Measurements from ENCODE around the gene L1TD1. TPM values are rescaled to one million over a fixed set of nuclear protein-coding genes. Genes with fewer than 3 reads are reported as not detected.

L1TD1 gene
- total and polyA plus RNA-seq, 2 of the 13 experiments (the other 11 are each of a cell fraction or from before 2014, with no cell fraction given), result not detected

DNA sequence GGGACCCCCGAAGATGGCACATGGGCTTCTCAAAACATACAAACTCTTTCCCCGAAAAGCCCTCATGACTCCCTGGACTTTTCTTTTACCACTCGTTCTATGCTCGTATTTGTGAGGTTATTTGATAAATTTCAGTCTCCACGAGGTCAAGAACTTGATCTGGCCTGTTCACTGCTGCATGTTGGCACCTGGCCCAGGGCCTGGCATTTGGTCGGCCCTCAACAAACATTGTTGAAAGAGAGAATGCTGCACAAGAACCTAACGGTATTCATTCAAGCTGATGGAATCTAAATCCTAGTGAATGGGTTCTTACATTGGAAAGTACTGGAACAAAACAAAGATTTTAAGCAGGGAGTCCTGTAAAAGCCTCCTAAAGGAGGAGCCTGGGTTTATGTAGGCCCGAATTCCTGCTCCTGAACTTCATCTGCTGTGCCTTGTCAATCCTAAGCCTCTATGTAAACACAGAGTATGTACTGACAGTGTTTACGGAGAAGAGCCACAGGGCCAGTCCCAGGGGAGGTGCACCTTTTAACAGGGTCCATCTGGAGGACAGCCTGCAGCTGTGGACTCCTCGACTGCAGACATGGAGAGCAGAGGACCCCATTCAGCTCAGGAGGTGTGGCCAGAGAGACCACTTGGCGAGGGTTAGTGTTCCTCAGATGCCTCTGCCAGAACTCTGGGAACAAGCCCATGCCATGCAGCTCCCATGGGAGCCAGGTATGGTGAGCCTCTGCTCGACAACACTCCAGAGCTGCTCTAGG lies 46.9 kb downstream of the L1TD1 start (continued):
- TF ChIP-seq ZNF552 (CRISPR knock-in tag; IDR thresholded peaks at IDR 0.05; ENCODE audit: borderline replicate concordance) (no peak), ZNF670 (CRISPR knock-in tag; IDR thresholded peaks at IDR 0.05; ENCODE audit: borderline replicate concordance) (no peak), HBP1 (CRISPR knock-in tag; IDR thresholded peaks at IDR 0.05; ENCODE audit: low read depth) (no peak), ZNF564 (CRISPR knock-in tag; IDR thresholded peaks at IDR 0.05) (0 out of 2 replicates have a peak, but pooled peaks have one; percentile 48), NKX3-1 (CRISPR knock-in tag; IDR thresholded peaks at IDR 0.05) (no peak), CTCF (CRISPR knock-in tag; IDR thresholded peaks at IDR 0.05) (peak; percentile 37), ZKSCAN1 (IDR thresholded peaks at IDR 0.05; ENCODE audit: low read length) (no peak)
- TF ChIP-seq, protein P1, sequence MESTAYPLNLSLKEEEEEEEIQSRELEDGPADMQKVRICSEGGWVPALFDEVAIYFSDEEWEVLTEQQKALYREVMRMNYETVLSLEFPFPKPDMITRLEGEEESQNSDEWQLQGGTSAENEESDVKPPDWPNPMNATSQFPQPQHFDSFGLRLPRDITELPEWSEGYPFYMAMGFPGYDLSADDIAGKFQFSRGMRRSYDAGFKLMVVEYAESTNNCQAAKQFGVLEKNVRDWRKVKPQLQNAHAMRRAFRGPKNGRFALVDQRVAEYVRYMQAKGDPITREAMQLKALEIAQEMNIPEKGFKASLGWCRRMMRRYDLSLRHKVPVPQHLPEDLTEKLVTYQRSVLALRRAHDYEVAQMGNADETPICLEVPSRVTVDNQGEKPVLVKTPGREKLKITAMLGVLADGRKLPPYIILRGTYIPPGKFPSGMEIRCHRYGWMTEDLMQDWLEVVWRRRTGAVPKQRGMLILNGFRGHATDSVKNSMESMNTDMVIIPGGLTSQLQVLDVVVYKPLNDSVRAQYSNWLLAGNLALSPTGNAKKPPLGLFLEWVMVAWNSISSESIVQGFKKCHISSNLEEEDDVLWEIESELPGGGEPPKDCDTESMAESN (CRISPR knock-in tag; conservative IDR thresholded peaks at IDR 0.05), result no peak
